ENCODE data around the gene DNAJC4.

Gene DNAJC4

DNA sequence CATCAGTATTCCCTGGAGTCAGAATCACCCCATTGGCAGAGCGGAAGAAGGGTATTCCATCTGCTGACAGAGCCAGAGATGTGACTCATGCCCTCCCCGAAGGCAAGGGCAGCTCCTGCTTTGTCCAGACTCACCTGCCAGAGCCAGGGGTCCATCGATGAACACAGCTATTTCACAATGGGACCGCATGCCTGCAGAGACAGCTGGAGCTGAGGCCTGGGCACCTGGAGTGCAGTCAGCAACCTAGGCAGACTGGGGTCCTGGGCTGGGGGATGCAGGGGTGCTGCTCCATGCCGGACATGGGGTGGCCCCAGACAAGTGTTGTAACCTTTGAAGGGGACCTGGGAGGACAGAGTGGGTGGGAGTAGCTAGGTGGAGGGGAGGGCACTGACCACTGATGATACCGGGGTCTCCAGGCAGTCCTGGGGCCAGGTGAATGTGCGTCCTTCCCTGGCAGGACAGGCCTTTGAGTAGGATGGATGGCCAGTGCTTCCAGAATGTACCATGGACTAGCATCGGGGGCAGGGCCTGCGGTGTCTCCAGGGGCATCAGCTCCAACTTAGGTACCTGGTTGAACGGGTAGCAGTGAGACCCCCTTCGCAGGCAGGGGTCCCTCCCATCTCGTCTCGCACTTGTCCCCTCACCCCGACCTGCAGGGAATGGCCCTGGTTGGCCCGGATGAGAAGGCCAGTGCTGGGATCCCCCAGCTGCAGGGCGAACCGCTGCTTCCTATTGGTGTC, 6.0 kb upstream of the DNAJC4 start:
- H3K4me2 ChIP-seq (ENCODE audit: insufficient read depth, low read length, poor library complexity, severe bottlenecking), result no peak overlapping the region
- no peak overlapping the region for H2BK12ac ChIP-seq (ENCODE audit: low read length)
- no peak overlapping the region for H2BK5ac ChIP-seq (ENCODE audit: low read length)
- no peak overlapping the region for H2AK5ac ChIP-seq (ENCODE audit: low read depth, low read length)
- H2BK120ac ChIP-seq (ENCODE audit: low read depth, low read length), result no peak overlapping the region
- peak overlapping the region in 1 of 2 donors; percentile 3 for H3K4me3 ChIP-seq (ENCODE audit: low read length in 2 of 2)
- H2AFZ ChIP-seq (ENCODE audit: low read length), result no peak overlapping the region
- peak overlapping the region; percentile 29 for H3K23ac ChIP-seq (ENCODE audit: low read depth, low read length, poor library complexity)
- H3K79me1 ChIP-seq (ENCODE audit: low read depth, low read length), result peaks cover 7% of the 10 kb centered on the region
- no peak overlapping the region for H3K4ac ChIP-seq (ENCODE audit: low read length)
- no CpG with 5 or more reads among the region's 17 CpGs for WGBS, 2 donors (ENCODE audit: extremely low coverage in 2 of 2, insufficient read length in 2 of 2, insufficient replicate concordance in 1 of 2)
- no peak overlapping the region for H4K8ac ChIP-seq (ENCODE audit: low read depth, low read length)
- no peak overlapping the region for H4K91ac ChIP-seq (ENCODE audit: low read depth, low read length, poor library complexity)
- H3K14ac ChIP-seq (ENCODE audit: low read length), result no peak overlapping the region
- H3K9me3 ChIP-seq (replicated peaks in 1 of 2; ENCODE audit: control insufficient read depth in 2 of 2, insufficient read depth in 1 of 2, low read depth in 1 of 2, low read length in 2 of 2), result no peaks in the 10 kb centered on the region
- H3K27me3 ChIP-seq (ENCODE audit: control insufficient read depth in 3 of 3, insufficient read depth in 3 of 3, low read depth in 1 of 3, low read length in 3 of 3), result no peaks in the 10 kb centered on the region
- H3K18ac ChIP-seq (ENCODE audit: low read length), result no peak overlapping the region
- peaks cover 10 to 27% of the 10 kb centered on the region in 2 donors for H3K36me3 ChIP-seq (replicated peaks in 1 of 2; ENCODE audit: control insufficient read depth in 2 of 2, insufficient read depth in 2 of 2, low read length in 2 of 2)
- H3K27ac ChIP-seq (replicated peaks; ENCODE audit: low read length), result no peak overlapping the region
- peaks cover 11 to 17% of the 10 kb centered on the region in 2 donors for H3K4me1 ChIP-seq (ENCODE audit: control insufficient read depth in 2 of 2, insufficient read depth in 1 of 2, low read depth in 1 of 2, low read length in 2 of 2)
- no peak overlapping the region for H2BK15ac ChIP-seq (ENCODE audit: low read length)
- H3K9ac ChIP-seq (ENCODE audit: low read depth, low read length, poor library complexity), result no peak overlapping the region
- DNase-seq (ENCODE audit: low spot score), result no peak

DNA sequence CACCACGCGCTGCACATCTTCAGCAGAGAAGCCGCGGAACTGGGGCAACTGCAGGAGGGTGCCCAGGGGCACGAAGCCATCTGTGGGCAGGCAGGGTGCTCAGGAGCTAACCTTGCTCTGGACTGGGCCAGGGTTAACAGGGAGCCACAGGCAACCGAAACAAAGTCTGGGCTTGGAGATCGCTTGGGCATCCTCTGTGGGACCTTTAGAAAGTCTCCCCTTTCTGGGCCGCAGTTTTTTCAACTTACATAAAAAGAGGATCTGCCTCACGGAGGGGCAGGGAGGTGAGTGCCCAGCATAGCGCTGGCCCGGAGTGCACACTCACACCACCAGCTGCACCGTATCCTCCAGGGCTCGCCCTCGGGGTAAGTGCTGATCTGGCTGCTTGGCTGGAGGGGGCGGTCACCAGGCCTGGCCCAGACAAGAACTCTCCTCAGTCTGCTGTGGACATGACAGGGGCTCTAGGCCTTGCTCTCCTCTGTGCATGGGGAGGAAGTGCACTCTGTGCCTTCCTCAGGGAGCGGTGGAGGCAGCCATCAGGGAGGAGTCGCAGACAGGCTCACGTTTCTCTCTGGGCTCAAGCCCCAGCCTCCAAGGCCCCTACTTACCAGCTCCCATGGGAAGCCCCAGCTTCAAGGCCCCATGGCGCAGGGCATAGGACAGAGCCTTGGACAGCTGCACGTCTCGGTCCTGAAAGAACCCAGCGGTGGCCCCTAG, 5.3 kb upstream of the DNAJC4 start:
- H3K27ac ChIP-seq (replicated peaks; ENCODE audit: low read length), result peak overlapping the region; percentile 43
- no peak overlapping the region for H4K8ac ChIP-seq (ENCODE audit: low read depth, low read length)
- H3K14ac ChIP-seq (ENCODE audit: low read length), result no peak overlapping the region
- peak overlapping the region; percentile 88 to 91 for H3K4me3 ChIP-seq (ENCODE audit: low read length in 2 of 2)
- no peak overlapping the region for H3K4ac ChIP-seq (ENCODE audit: low read length)
- H3K9me3 ChIP-seq (replicated peaks in 1 of 2; ENCODE audit: control insufficient read depth in 2 of 2, insufficient read depth in 1 of 2, low read depth in 1 of 2, low read length in 2 of 2), result no peaks in the 10 kb centered on the region
- peaks cover 10 to 27% of the 10 kb centered on the region in 2 donors for H3K36me3 ChIP-seq (replicated peaks in 1 of 2; ENCODE audit: control insufficient read depth in 2 of 2, insufficient read depth in 2 of 2, low read length in 2 of 2)
- H3K23ac ChIP-seq (ENCODE audit: low read depth, low read length, poor library complexity), result peak overlapping the region; percentile 29
- H3K18ac ChIP-seq (ENCODE audit: low read length), result peak overlapping the region; percentile 41
- H3K4me1 ChIP-seq (ENCODE audit: control insufficient read depth in 2 of 2, insufficient read depth in 1 of 2, low read depth in 1 of 2, low read length in 2 of 2), result peaks cover 14 to 23% of the 10 kb centered on the region in 2 donors
- no peak overlapping the region for H2BK12ac ChIP-seq (ENCODE audit: low read length)
- H3K79me1 ChIP-seq (ENCODE audit: low read depth, low read length), result peaks cover 7% of the 10 kb centered on the region
- H3K27me3 ChIP-seq (ENCODE audit: control insufficient read depth in 3 of 3, insufficient read depth in 3 of 3, low read depth in 1 of 3, low read length in 3 of 3), result no peaks in the 10 kb centered on the region
- H4K91ac ChIP-seq (ENCODE audit: low read depth, low read length, poor library complexity), result no peak overlapping the region
- peak overlapping the region; percentile 89 for H2AFZ ChIP-seq (ENCODE audit: low read length)
- H3K9ac ChIP-seq (ENCODE audit: low read depth, low read length, poor library complexity), result peak overlapping the region; percentile 97
- peak overlapping the region; percentile 49 for H2AK5ac ChIP-seq (ENCODE audit: low read depth, low read length)
- no peak overlapping the region for H2BK15ac ChIP-seq (ENCODE audit: low read length)
- WGBS, 2 donors (ENCODE audit: extremely low coverage in 2 of 2, insufficient read length in 2 of 2, insufficient replicate concordance in 1 of 2), result no CpG with 5 or more reads among the region's 22 CpGs
- no peak for DNase-seq (ENCODE audit: low spot score)
- no peak overlapping the region for H2BK120ac ChIP-seq (ENCODE audit: low read depth, low read length)
- H2BK5ac ChIP-seq (ENCODE audit: low read length), result no peak overlapping the region
- H3K4me2 ChIP-seq (ENCODE audit: insufficient read depth, low read length, poor library complexity, severe bottlenecking), result peak overlapping the region; percentile 99

DNA sequence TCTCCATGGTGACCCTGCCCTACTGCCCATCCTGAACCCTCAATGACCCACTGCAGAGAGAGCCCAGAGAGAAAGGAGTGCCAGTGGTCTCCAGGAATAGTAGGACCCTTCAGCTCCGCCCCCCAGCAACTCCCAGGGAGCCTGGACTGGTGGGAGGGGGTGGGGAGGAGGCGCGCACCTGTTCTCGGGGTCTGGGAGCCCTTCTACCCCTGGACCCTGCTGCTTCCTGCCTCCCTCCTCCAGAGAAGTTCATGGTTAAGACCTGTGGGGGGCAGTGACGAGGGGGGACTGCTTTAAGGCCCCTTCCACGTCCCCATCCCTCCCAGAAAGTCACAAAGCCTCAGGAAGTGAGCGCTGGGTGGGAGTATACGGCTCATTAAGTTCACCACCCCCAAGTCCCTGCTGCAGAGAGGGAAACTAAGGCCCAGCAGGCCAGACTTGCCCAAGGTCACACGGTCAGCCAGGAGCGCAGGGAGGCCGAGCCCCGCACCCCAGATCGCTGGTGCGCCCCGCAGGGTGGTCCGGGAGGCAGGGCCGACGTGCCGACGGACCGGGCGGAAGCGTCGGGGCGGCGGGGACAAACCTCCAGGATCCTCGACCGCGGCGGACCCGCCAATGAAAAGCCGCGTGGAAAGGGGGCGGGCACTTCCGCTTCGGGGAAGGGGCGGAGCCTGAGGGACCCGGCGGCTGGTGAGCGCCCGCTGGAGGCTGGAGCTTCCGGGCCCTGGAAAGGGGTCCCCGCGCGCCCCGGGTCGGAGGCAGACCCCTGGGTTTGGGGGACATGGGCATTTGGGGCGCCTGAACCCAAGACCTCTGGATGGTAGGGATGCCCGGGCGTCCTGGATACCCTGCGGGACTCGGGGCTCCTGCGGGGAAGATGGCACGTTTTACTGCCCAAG, 4.5 kb upstream of the DNAJC4 start, which contains the start of the genes NUDT22 and TRPT1:
TSS of gene NUDT22 (plus strand) at position 667 of the 899 bp plus-strand sequence. CDS start 379 bp downstream, outside the sequence.
TSS of gene TRPT1 (minus strand) at position 579 of the 899 bp plus-strand sequence. CDS start at position 253, 326 bp downstream.
- Histone ChIP-seq H3K4me3 (ENCODE audit: low read length in 2 of 2) (peak within 1 kb of the TSS; percentile 88 to 91), H4K91ac (ENCODE audit: low read depth, low read length, poor library complexity) (peak within 1 kb of the TSS; percentile 76), H3K23ac (ENCODE audit: low read depth, low read length, poor library complexity) (peak within 1 kb of the TSS; percentile 94), H3K27me3 (ENCODE audit: control insufficient read depth in 3 of 3, insufficient read depth in 3 of 3, low read depth in 1 of 3, low read length in 3 of 3) (peaks cover 0 to under 1% (median 0%) of the 10 kb centered on the region in 3 experiments), H2AK5ac (ENCODE audit: low read depth, low read length) (peak within 1 kb of the TSS; percentile 100), H3K4ac (ENCODE audit: low read length) (no peak within 1 kb of the TSS), H3K18ac (ENCODE audit: low read length) (peak within 1 kb of the TSS; percentile 97), H2BK15ac (ENCODE audit: low read length) (peak within 1 kb of the TSS; percentile 72), H2BK5ac (ENCODE audit: low read length) (peak within 1 kb of the TSS; percentile 89), H3K9ac (ENCODE audit: low read depth, low read length, poor library complexity) (peak within 1 kb of the TSS; percentile 97), H2AFZ (ENCODE audit: low read length) (peak within 1 kb of the TSS; percentile 89), H3K4me1 (ENCODE audit: control insufficient read depth in 2 of 2, insufficient read depth in 1 of 2, low read depth in 1 of 2, low read length in 2 of 2) (peaks cover 14 to 23% of the 10 kb centered on the region in 2 donors), H3K9me3 (replicated peaks in 1 of 2; ENCODE audit: control insufficient read depth in 2 of 2, insufficient read depth in 1 of 2, low read depth in 1 of 2, low read length in 2 of 2) (no peaks in the 10 kb centered on the region), H3K27ac (replicated peaks; ENCODE audit: low read length) (peak within 1 kb of the TSS; percentile 43), H3K79me1 (ENCODE audit: low read depth, low read length) (peaks cover 5% of the 10 kb centered on the region), H3K36me3 (replicated peaks in 1 of 2; ENCODE audit: control insufficient read depth in 2 of 2, insufficient read depth in 2 of 2, low read length in 2 of 2) (peaks cover 8 to 24% of the 10 kb centered on the region in 2 donors), H2BK120ac (ENCODE audit: low read depth, low read length) (no peak within 1 kb of the TSS), H2BK12ac (ENCODE audit: low read length) (peak within 1 kb of the TSS; percentile 96), H4K8ac (ENCODE audit: low read depth, low read length) (peak within 1 kb of the TSS; percentile 48), H3K14ac (ENCODE audit: low read length) (peak within 1 kb of the TSS; percentile 60), H3K4me2 (ENCODE audit: insufficient read depth, low read length, poor library complexity, severe bottlenecking) (peak within 1 kb of the TSS; percentile 99)
- peak; percentile 84 for DNase-seq (ENCODE audit: low spot score)
- WGBS, 2 donors (ENCODE audit: extremely low coverage in 2 of 2, insufficient read length in 2 of 2, insufficient replicate concordance in 1 of 2), result no CpG with 5 or more reads among the region's 54 CpGs
